Myometrial cell (primary cell): Measurements from ENCODE around the gene EXO1. TPM values are rescaled to one million over a fixed set of nuclear protein-coding genes. Genes with fewer than 3 reads are reported as not detected.

Source experiments
- total RNA-seq: library from RNA; depleted of rRNA; stranded (reverse); fragments of >200 nt; gene quantifications from 2 replicates; pipeline ENCODE4 v1.2.3, GENCODE V29; 2015

Gene EXO1
- 4.0 and 5.7 TPM in 2 replicates for total RNA-seq

GRCh38 chr1:241847796-241848685 lies at the start of gene EXO1:
Gene EXO1, plus strand, starts transcription at chr1:241848204. Its CDS starts 2,222 bp downstream, at chr1:241850426.

Other genes starting within 250 kb of the EXO1 start
- 5.8 and 7.6 TPM in 2 replicates for gene CHML, start 207.8 kb upstream of the EXO1 start, total RNA-seq
- gene OPN3, start 207.8 kb upstream of the EXO1 start, total RNA-seq: 20.2 and 23.2 TPM in 2 replicates
- gene WDR64, start 195.9 kb upstream of the EXO1 start, total RNA-seq: not detected in 2 replicates
- gene BECN2, start 109.6 kb downstream of the EXO1 start, total RNA-seq: not detected in 2 replicates
- gene MAP1LC3C, start 150.9 kb downstream of the EXO1 start, total RNA-seq: 1.7 TPM in 1 of 2 replicates, not detected in the other